HG02840 (cell line): Measurements from ENCODE around the gene FAM3B.
"Not testable (repeated sequence)": the region's sequence is repeated elsewhere in the genome, so short reads cannot be mapped to it uniquely, and the experiment has no call there.

Experiments used
- ATAC-seq: cut with Tn5 transposase; IDR thresholded peaks from one replicate; pipeline ENCODE4 v1.9.1; 2021; ENCODE audit warnings: mild to moderate bottlenecking, moderate library complexity, moderate number of reproducible peaks; ENCODE audit not compliant: unreplicated experiment, low FRiP score

Gene FAM3B

GRCh38 chr21:41348434-41348833 is 31.8 kb downstream of the FAM3B start:
- ATAC-seq: no peak

DNA sequence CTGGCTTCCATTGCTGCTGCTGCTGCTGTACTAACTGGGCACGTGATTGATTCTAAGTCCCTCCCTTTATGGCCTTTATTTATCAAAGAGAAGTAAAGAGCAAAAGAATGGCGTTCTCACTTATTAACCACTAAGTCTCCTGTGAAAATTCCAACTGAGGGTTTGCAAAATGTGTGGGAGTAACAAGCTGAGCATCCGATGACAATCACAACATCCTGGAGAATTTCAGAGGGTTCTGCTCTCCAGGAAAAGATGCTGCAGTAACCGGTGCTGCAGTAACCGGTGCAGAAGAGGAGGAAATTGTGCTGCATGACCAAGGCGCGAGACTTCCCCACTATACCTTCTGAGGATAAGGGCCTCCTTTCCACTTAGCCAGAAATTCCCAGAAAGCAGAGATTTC is 32.5 kb downstream of the FAM3B start:
- ATAC-seq: no peak

DNA sequence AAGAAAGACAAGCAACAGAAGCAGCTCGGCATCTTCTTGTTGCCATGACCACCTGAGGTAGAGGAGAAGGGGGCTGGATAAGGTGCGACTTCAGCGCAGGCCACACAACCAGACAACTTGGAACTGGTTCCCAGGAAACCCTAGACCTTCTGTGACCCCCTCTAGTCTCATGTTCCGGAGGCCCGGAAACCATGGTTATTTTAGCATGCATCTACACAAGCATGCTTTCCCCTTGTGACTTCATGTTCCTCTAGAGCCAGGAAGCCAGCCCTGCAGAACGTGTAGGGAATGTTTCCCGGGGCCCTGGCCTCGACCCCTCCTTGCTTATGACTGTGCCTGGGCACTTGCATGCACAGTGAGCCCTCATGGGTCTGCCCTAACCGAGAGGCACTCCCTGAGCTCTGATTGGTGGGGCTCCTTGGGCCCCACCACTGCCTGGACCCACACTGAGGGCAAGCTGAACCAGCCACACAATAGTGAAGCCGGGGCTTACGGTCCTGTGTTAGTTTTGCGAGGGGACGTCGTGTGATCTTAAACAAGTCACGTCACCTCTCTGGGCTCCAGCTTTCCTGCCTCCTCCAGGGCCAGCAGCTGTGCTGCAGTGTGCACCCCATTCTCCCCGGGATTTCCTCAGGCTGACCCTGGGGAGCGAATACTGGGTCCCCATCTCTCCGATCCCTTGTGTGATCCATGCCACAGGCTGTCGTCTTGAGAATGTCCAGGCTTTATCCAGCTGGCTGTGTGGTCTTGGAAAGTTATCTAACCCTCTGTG is 33.2 kb downstream of the FAM3B start:
- no peak for ATAC-seq

DNA sequence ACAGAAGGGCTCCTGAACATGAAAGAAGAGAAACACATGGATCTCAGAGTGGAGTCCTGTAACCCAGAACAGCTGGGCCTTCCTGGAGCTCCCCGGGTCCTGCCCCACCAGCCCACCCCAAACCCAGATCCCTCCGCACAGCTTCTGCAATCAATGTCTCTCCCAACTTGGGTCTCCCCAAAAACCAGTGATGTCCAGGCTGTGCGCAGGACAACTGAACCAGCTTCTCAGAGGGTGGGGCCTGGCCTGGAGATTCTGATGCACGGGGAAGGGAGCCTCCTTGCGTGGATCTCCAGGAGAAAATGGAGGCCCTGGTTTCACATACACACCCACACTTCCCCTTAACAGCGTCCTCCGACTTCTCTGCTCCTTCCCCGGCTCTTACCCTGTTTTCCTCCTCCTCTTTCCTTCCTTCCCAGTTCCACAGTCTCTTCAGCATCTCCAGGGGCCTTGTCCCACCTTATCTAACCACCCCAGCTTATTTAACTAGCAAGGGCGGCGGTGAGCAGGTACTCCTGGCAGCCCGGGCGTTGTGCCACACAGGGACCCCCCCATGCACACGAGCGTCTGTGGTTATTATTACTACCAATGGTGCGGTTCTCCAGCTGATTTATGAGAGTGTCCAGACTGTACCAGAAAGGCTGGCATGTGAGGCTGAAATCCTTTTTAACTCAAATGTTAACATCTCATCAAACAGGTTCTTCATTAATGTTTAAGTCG is 34.0 kb downstream of the FAM3B start:
- ATAC-seq: no peak

- no peak for ATAC-seq
Observed at GRCh38 chr21:41357546-41357945, 40.9 kb downstream of the FAM3B start.

DNA sequence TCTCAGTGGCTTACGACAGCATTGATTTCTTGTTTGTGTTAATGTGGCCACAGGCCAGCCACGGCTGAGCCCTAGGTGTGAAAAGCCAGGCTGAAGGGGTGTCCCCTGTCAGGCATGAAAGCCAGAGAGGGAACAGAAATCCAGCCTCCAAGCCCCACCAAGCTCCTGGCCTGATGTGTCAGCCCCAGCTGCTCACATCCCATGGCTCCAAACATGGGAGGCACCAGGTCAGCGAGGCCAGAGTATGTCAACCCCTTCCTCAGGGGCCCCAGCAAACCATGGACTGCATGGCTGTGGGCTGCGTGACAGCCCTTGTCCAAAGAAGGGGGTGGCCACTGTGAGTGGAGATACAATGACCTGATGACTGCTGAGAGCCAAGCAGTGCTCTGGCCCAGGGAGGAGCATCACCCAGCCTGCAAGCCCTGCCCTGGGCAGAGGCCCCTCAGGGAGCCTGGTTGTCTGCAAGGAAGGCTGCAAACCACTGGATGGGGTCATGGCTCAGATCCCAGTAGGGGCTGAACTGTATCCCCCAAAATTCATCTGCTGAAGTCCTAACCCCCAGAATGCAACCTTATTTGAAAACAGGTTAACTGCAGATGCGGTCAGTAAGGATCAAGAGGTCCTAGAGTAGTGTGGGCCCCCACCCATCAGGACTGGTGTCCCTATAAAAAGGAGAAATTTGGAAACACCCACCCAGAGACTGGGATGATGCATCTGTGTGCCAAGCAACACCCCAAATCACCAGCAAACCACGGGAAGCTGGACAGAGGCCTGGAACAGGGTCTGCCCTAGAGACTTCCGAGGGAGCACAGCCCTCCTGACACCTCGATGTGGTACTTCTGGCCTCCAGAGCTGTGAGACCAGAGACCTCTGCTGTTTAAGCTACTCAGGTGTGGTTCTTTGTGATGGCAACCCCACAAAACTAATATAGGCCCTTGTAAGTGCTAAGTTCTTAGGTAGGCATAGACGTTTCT is 41.9 kb downstream of the FAM3B start:
- ATAC-seq: no peak

DNA sequence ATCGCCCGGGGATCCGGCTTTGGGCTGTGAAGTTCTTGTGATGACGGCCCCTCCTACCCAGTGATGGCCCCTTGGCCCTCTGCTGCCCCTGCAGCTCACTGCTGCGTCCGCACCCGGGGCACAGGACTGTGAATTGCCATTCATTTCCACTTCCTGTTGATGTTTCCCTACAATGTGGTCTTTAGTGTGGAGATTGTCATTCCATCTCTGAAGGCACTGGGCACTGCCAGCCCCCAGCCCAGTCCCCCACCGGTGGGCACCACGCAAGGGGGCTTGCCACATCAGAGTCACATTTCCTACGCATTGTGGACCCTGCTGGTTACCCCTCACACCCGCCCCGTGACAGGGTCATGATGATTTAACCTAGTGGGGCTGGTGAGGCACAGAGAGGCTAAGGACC is 42.7 kb downstream of the FAM3B start:
- no peak for ATAC-seq

DNA sequence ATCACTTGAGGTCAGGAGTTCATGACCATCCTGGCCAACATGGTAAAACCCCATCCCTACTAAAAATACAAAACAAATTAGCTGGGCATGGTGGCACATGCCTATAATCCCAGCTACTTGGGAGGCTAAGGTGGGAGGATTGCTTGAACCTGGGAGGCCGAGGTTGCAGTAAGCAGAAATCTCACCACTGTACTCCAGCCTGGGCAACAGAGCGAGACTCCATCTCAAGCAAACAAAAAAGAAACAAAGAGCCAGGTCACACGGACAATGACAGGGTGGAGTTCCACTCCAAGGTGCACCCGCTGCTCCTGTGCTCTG is 43.1 kb downstream of the FAM3B start:
- not testable (repeated sequence) for ATAC-seq

- no peak for ATAC-seq
Observed at GRCh38 chr21:41360072-41360821, 43.6 kb downstream of the FAM3B start.

GRCh38 chr21:41361053-41361785 is 44.6 kb downstream of the FAM3B start:
- no peak for ATAC-seq

GRCh38 chr21:41361786-41362604 is 45.4 kb downstream of the FAM3B start, which contains the start of gene MX2:
Gene MX2 (plus strand): TSS chr21:41362027. CDS start chr21:41376907, 14,880 bp downstream.
- ATAC-seq: peak; percentile 51

DNA sequence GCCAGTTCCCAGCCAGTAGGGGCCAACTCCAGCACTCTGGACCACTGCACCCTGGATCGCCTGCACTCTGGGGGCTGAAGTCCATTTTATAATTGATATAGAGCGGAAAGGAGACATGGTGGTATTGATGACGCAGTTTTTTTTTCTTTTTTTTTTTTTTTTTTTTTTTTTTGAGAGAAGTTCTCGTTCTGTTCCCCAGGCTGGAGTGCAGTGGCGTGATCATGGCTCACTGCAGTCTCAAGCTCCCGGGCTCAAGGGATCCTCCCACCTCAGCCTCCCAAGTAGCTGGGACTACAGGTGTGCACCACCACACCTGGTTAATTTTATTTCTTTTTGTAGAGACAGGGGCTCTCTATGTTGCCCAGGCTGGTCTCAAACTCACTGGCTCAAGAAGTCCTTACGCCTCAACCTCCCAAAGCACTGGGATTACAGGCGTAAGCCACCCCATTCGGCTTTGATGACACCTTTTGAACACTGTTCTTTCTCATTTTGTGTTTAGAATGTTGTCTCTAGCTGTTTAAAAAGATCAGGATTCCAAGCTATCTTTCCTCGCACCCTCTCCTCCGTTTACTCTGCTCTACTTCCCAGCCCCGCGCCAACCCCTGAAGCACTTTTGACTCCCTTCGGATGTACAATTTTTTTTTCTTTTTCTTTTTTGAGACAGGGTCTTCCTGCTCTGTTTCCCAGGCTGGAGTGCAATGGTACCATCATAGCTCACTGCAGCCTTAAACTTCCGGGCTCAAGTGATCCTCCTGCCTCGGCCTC is 46.2 kb downstream of the FAM3B start:
- no peak for ATAC-seq

GRCh38 chr21:41363370-41364270 is 47.0 kb downstream of the FAM3B start:
- ATAC-seq: no peak

DNA sequence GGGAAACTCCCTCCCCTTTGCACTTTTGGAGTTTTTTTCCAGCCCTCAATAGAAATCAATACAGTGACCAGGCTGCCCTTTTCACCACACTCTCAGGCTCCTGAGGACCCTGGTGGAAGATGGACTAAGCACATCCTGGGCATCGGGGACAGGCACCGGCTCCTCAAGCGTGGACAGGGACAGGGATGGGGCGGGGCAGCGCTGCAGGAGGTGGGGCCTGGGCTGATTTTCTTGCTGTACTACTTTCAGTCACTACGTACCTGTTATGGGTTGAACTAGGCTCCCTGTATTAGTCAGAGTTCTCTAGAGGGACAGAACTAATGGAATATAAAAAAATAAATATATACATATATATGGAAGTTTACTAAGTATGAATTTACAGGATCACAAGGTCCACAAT is 47.7 kb downstream of the FAM3B start:
- no peak for ATAC-seq

DNA sequence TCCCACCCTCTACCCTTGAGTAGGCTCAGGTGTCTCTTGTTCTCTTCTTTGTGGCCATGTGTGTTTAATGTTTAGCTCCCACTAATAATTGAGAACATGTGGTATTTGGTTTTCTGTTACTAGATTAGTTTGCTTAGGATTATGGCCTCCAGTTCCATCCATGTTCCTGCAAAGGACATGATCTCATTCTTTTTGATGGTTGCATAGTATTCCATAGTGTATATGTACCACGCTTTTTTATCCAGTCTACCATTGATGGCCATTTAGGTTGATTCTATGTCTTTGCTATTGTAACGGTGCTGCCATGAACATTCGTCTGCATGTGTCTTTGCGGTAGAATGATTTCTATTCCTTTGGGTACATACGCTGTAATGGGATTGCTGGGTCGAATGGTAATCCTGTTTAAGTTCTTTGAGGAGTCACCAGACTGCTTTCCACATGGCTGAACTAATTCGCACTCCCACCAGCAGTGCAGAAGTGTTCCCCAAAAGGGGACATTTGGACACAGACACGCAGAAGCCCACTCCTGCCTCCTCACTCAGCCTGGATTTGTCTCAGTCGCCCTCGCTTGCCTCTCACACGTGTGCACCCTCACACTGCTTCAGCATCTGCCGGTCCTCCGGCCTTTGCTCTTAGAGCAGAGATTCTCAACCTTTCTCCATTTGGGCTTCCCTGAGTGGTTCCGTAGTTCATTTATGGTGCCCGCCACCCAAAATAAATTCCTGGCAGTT is 48.9 kb downstream of the FAM3B start:
- no peak for ATAC-seq

DNA sequence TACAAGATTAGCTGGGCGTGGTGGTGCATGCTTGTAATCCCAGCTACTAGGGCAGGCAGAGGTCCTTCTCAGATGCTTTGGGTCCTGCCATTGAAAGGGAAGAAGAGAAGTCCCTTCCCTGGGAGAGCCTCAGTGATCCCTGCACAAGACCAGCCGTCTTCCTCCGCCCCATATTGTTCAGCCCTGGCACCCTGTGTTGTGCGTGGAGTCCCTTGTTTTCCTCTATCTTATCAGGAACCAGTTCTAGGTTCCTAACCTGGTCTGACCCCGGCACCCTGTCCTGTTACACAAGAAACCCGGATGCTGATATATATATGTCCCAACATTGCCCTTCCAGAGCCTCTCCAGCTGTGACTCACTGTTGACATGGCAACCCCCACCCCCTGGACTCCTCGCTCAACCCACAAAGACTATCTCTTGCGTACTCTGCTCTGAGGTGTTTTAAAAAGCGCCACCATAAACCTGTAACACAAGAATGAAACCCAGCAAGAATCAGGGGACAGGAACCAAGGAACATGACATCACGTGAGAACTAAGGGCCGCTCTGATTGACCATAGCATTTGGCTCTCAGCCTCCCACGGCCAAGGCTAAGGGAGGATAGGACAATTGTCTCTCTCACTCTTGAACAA is 50.0 kb downstream of the FAM3B start:
- no peak for ATAC-seq
